Activated T-helper 9 cell treated with anti-CD3 and anti-CD28 coated beads, Interleukin-2, amount 50 U/mL, for 16 hours (primary cell): ENCODE data around the gene GPBP1L1.
"Not testable (repeated sequence)": the region's sequence is repeated elsewhere in the genome, so short reads cannot be mapped to it uniquely, and the experiment has no call there.

ENCODE experiments used
- DNase-seq: peaks from one replicate; pipeline ENCODE4 v3.0.0-alpha.2; 2020; ENCODE audit warnings: low read depth

GPBP1L1 gene

DNA sequence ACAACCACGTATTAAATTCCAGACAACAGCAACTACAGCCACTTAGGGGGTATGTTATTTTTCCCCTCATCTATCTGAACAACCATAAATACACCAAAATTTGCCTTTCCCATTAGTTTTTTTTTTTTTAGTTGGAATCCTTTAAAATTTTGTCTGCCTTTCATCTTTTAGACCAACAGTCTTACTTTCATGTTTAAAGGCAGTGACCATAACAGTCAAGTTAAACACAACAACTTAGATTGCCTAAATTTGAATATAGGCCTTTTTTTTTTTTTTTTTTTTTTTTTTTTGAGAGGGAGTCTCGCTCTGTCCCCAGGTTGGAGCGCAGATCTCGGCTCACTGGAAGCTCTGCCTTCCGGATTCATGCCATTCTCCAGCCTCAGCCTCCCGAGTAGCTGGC is 3.4 kb downstream of the GPBP1L1 start:
- no peak for DNase-seq

DNA sequence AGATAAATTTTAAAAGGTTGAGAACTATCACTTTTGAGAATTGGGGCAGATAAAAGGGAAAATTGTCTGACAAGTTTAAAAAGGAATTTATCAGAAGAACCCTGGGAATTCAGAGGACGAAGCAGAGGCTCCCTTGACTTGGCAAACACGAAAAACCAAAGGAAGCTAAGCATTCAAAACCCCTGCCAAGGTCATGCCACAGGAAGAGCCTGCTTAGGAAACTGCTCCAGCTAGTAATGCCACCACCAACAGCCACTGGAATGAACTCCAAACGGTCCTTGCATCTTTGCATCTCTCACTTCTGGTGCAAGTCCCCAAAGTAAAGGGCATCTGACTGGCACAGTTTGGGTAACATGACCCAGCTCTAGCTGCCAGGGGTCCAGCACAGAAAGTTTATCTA is 7.2 kb downstream of the GPBP1L1 start:
- DNase-seq: no peak

- no peak for DNase-seq
Measured at GRCh38 chr1:45678489-45678888, 7.8 kb downstream of the GPBP1L1 start.

- no peak for DNase-seq
Measured at GRCh38 chr1:45677751-45678245, 8.5 kb downstream of the GPBP1L1 start.

- DNase-seq: not testable (repeated sequence)
Measured at GRCh38 chr1:45676553-45676952, 9.8 kb downstream of the GPBP1L1 start.

DNA sequence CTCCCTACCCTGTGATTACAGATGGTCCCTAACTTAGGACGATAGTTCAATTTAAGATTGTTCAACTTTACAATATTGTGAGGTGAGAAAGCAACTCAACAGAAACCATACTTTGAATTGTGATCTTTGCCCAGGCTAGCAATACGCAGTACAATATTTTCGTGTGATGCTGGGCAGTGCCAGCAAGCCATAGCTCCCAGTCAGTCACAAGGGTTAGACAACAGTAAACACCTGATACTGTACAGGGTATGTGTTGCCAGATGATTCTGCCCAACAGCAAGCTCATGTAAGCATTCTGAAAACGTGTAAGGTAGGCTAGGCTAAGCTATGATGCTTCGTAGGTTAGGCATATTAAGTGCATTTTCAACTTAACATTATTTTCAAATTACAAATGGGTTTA is 11.9 kb downstream of the GPBP1L1 start:
- DNase-seq: no peak

DNA sequence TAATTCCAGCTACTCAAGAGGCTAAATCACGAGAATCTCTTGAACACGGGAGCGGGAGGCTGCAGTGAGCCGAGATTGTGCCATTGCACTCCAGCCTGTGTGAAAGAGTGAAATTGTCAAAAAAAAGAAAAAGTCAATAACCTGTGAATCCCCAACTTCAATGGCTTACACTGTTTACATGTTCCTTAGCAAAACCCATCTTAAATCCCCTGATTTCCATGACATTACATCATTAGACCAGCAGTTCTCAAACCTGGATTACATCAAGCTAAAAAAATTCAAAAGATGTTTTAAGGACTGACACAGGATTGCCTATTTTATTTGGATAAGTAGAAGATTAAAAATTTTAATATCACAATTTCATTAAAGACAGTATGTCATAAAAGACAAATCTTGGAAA is 12.4 kb downstream of the GPBP1L1 start:
- no peak for DNase-seq

DNA sequence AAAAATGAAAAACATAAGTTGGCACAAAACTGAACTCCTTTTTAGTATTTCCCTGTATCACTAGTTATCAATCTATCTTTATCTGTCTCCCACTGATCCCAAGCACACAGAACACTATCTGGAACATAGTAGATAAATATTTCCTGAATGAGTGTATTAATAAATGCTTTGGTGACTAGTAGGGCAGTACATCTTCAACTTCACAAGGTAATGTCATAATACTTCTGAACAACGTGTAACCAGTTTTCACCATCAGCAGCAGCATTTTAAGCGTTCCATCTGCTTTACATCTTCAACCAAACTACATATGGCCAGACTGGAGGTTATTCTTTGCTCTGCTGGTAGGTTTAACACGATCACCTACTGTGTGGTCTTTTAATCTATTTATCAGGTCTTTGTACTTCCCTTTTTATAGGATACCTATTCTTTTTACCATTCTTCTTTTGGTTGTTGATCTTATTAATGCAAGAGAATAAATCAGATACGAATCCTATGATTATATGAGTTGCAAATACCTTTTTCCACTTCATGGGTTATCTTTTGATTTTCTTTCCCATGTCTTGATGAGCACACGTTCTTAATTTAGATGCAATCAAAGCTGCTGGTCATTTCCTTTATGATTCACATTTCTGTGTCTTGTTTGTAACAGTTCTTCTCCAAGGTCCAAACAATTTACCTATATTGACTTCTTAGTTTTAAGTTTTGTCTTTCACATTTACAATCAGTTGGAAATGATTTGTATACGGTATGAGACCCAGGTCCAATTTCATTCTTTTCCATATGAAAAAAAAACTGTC is 16.3 kb downstream of the GPBP1L1 start:
- DNase-seq: no peak

DNA sequence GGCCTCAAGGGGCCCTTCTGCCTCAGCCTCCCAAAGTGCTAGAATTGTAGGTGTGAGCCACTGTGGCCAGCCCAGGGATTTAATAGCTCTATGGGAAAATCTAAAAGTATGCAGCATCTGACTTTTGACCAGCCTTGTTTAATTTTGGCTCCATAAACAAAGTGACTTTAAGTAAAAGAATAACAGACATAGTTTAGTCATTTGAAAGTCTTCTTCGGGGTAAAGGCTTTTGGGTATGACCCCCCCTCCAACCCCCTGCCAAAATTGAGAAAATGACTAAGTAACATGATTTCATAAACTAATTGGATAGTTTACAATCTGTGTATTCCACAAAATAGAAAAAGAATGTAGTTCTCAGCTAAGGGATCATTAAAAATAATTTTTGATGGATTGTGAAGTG is 17.0 kb downstream of the GPBP1L1 start:
- DNase-seq: no peak

DNA sequence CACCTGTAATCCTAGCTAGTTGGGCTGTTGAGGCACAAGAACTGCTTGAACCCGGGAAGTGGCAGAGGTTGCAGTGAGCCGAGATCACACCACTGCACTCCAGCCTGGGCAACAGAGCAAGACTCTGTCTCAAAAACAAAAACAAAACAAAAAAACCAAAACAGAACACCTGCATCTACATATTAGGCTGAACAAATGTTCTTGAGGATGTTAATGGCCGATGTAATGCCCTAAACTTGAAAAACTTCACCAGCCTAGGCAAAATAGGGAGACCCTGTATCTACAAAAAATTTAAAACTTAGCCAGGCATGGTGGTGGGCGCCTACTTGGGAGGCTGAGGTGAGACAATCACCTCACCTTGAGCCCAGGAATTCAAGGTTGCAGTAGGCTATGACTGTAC is 17.8 kb downstream of the GPBP1L1 start:
- no peak for DNase-seq

GRCh38 chr1:45667321-45668111 is 18.8 kb downstream of the GPBP1L1 start:
- no peak for DNase-seq

DNA sequence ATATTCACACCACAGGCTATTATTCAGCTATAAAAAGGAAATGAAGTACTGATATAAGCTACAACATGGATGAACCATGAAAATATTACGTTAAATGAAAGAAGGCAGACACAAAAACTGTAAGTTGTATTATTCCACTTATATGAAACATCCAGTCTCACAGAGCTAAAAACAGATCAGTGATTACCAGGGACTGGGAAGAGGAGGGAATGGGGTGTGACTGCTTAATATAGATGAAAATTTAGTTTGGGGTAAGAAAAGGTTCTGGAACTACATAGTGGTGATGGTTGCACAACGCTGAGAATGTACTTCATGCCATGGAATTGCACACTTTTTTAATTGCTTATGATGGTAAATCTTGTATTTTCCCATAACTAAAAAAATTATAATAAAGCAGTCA is 19.5 kb downstream of the GPBP1L1 start:
- no peak for DNase-seq

DNA sequence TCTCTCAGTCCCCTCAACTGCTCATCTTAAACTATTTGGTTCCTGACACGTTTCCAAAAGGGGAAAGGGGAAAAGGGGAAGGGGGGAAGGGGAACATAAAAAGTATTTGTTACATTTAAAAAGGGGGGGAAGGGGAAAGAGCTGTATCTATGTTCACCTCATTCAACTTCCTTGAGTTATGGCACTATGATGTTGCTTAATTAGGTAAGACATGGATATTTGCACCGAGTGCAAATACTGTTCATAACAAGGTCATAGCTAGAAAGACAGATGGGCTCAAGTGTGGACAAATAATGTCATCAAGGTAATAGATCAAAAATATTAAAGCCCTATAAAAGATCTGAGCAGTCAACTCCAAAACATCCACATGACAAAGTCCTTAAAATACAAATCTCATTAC is 26.0 kb downstream of the GPBP1L1 start:
- no peak for DNase-seq

GRCh38 chr1:45659222-45659621 is 27.1 kb downstream of the GPBP1L1 start:
- DNase-seq: no peak

GRCh38 chr1:45658171-45658570 is 28.2 kb downstream of the GPBP1L1 start:
- no peak for DNase-seq

GRCh38 chr1:45656573-45657226 is 29.6 kb downstream of the GPBP1L1 start:
- no peak for DNase-seq

- no peak for DNase-seq
Measured at GRCh38 chr1:45654540-45655280, 31.6 kb downstream of the GPBP1L1 start.

- no peak for DNase-seq
Measured at GRCh38 chr1:45647248-45648021, 38.9 kb downstream of the GPBP1L1 start.

GRCh38 chr1:45644661-45645060 is 41.7 kb downstream of the GPBP1L1 start:
- no peak for DNase-seq

GRCh38 chr1:45643978-45644377 is 42.4 kb downstream of the GPBP1L1 start:
- DNase-seq: no peak

DNA sequence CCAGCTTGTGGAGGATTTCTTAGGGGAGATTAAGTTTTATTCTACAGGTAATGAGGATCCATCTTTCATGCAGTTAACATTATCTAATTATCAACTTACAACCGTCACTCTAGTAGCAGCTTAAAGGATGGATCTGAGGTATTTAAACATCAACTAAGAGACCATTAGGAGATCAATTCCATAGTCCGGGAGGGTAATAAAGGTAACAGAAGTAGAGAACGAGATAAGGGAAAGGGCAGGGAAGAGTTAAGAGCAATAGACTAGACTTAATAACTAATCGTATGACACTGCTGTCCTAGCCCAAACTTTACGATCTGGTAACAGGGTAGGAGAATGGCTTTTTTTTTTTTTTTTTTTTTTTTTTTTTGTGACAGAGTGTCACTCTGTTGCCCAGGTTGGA is 43.0 kb downstream of the GPBP1L1 start:
- DNase-seq: no peak
